ENCODE data around the gene RABGAP1.

Gene RABGAP1

DNA sequence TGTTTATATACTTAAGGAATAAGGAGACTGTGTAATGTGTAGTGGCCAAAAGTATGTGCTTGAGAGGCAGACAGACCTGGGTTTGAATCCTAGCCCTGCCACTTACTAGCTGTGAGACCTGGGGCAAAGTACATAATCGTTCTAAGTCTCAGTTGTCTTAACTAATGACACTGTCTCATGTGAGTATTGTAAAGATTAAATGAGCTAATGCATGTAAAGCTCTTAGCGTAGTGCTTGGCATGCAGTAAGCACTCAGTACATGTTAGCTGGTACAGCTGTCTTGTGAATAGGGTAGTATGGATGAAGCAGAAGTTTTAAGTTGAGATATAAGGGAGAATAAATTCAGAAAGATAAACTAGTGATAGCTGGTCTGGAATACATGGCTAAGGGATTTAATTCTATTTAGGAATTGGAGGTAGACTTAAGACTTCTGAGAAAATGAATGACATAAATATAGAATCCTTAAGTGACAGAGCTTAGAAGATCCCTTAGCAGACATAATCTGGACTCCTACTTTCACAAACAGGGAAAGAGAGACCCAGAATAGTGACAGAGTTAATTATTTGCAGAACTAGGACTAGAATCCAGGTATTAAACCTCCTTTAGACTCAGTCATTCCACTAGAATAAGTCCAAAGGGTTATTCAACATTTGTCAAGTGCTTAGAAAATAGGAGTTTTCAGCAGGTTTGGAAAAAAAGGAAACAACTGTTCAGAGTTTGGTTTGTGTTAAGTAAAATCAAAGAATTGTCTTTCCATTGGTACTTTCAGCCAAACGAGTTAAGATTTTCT lies 105.8 kb downstream of the RABGAP1 start:
- DNase-seq (ENCODE audit: low spot score) = no peak

DNA sequence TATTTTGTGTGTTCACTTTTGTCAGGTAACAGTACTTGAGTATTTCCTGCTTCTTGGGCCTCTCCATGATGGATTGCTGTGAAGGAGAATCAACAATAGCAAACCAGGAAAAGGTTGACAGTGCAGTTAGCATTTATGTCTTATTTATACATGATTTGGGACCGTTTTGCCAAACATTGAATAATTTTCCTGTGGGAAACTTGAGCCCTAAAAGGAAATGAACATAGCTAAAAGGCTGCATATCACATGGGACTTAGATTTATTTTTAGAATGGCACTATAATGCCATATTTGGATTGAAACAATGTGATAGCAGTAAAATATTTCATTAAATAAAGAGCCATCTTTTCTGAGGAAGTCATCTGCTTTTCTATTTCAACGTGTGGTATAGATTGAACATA lies 107.9 kb downstream of the RABGAP1 start:
- DNase-seq (ENCODE audit: low spot score) = no peak

DNA sequence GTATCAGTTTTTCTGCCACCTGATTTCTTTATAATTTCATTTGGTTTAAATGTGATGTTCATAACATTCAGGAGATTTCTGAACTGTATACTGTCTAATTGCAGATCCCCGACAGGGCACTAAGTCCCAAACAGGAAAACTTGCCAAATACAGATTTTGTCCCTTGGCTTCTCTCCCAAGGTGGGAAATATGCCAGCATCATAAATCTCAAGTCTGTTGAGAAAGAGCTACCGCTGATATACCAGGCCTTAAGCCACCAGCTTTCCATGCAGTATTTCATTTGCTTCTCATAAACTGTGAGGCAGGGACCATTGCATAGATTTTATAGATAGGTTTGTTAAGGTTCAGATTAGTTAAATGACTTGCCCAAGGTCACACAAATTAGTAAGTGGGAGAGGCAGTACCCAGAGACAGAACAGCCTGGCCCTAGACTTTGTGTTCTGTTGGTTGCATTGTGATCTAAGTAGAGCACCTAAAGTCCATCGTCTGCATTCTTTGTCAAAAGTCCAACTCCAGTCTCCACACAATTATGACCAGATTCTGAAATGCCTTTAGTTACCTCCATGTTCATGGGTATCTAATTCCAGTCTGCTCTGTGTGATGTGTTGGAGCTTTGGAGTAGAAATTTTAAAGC lies 108.9 kb downstream of the RABGAP1 start:
- peak; percentile 66 for DNase-seq (ENCODE audit: low spot score)

DNA sequence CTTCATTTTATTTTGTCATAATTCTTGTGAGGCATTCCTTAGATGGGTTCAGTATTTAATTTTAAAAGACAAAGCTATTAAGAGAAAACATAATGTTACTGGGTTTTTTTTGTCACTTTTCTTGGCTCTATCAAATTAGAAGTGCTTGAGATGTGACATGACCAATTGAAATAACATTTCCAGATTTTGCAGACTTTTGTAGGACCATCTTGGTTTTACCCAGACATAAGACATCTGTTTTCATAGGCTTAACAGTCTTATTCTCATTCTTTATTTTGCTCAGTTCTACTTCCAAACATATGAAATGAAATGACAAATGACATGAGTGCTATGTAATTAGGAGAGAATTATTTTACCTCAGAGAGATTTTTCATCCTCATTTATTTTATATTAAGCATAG lies 112.2 kb downstream of the RABGAP1 start:
- DNase-seq (ENCODE audit: low spot score) = no peak

DNA sequence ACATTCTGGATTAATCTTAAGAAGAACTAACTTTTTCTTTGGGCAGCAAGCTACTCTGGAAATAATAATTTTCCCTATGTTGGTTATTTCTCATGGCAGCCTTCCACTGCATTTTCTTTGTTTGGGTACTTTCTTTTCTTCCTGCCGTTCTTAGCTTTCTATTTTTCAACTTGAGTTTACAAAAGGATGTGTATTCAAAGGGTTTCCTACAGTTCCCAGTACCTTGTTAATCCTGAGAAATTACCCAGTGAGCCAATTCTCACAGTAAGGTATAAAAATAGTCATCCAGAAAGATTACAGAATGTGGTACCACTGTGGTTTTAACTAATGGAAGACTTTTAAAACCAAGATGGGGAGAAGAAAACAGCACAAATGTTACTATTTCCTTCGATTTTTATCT lies 112.9 kb downstream of the RABGAP1 start:
- no peak for DNase-seq (ENCODE audit: low spot score)

DNA sequence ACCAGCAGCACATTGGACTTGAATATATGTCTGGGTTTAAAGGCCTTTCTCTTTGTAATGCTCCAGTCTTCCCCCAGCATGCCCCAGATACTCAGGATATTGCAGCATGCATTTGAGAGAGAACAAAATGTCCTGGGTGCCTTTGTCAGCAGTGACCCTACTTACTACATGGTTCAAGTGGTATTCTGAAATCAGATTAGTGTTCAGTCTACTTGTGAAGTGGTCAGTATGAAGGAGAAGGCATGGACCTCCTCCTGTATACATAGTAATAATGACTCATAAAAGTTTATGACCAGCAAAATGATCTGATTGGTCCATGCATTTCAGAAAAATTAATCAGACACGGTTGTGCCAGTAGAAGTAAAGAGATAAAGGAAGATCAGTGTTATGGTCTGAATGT lies 118.0 kb downstream of the RABGAP1 start:
- DNase-seq (ENCODE audit: low spot score) = no peak

DNA sequence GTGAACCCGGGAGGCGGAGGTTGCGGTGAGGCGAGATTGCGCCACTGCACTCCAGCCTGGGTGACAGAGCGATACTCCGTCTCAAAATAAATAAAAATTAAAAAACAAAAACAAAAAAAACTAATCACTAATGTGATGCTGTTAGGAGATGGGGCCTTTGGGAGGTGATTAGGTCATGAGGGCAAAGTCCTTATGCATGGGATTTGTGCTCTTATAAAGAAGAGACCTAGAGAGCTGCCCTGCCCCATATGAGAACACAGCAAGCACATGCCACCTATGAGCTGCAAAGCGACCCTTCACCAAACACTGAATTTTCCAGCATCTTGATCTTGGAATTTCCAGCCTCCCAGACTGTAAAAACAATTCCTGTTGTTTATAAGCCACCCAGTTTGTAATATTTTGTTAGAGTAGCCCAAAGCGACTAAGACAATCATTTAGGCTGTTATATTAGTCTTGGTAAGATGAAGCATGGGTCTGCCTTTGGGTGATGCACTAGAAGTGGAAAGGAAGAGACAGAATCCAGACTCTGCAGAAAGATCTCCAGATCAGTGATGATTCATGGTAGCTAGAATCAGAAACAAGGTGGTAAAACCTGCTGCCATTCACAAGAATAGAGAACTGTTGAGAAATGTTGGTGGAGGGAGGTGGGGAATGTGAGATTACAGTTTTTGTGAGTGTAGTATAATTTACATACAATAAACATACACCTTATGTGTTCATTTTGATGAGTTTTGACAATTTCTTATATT lies 118.8 kb downstream of the RABGAP1 start:
- DNase-seq (ENCODE audit: low spot score) = no peak

DNA sequence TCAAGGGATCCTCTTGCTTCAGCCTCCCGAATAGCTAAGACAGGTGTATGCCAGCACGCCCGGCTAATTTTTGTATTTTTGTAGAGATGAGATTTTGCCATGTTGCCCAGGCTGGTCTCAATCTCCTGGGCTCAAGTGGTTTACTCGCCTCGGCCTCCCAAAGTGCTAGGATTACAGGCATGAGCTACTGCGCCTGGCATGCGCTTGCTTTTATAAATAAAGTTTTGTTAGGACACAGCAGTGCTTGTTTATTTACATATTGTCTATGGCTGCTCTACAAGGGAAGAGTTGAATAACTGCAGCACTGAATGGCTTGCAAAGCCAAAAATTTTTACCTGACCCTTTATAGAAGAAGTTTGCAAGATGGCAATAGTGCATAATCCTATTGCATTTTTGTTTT lies 120.4 kb downstream of the RABGAP1 start:
- no peak for DNase-seq (ENCODE audit: low spot score)

DNA sequence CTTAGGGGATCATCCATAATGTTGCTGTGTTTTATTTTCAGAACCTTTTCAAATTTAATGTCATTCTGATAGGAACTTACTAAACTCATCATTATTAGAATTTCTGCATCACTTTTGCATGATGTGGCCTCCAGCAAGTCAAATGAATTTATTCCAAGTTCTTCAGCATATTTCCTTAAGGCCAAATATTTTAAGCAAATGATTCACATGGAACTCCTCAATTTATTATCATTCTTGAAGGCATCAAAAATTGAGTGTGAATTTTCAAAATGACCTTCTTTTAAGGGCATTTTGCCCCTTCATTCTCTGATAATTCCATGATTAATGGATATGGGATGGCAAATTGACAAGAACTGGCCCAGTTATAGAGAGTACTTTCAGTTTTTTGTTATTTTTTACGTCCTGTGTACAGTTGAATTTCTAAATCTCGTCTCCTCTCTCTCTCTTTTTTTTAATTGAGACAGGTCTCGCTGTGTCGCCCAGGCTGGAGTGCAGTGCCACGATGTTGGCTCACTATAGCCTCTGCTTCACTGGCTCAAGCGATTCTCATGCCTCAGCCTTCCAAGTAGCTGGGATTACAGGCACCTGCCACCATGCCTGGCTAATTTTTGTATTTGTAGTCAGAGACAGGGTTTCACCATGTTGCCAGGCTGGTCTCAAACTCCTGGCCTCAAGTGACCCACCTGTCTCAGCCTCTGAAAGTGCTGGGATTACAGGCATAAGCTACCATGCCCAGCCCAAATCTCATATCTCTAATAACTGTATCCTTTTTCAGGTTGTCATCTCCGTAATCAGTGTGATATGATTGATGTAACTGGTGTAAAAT lies 121.7 kb downstream of the RABGAP1 start:
- no peak for DNase-seq (ENCODE audit: low spot score)

DNA sequence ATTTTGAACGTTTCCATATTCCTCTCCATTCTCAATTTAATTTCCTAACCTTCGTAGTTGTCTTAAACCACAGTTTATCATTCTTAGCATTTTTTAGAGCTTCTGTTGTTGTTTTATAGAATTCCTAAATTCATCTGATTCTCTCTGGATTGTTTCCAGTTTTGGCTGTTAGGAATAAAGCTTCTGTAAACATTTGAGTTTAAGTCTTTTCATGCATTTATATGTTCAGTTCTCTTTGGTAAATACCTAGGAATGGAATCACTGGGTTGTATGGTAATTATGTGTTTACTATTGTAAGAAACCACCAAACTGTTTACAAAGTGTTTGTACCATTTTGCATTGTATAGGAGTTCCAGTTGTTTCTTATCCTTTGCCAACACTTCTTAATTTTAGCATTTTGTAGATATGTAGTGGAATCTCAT lies 122.4 kb downstream of the RABGAP1 start:
- no peak for DNase-seq (ENCODE audit: low spot score)

DNA sequence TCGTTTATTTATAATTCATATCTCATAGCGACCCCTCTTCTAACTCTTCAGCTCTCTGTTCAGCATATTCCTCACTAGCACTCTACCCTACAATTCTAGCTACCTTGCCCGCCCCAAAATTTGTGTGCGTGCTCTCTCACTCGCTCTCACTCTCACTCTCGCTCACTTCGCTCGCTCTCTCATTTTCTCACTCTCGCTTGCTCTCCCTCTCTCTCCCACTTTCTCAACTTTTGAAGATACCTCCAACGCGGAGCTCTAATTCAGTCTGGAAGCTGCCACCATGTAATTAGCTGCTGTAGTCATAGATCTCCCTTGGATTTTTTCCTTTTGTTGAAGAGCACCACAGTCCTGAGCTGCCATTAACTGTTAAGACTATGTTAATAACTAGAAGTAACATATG lies 123.1 kb downstream of the RABGAP1 start:
- DNase-seq (ENCODE audit: low spot score) = no peak

DNA sequence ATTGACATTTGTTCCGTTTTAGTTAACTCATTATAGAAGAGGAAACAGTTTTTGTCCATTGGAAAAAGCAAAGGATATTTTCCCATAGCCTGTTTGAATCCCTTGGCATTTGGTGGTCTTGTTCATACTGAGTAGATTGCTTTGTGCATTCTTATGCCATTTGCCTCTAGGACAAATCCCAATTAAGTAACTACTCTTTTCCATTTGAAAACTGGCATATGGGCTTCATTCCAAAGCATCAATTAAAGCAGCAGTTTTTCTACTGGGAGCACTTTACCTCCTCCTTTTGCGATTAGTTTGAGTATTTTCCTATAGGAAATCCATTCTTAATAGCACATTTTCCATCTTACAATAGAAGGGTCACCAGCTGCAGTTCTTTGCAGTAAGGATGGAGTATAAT lies 123.9 kb downstream of the RABGAP1 start:
- DNase-seq (ENCODE audit: low spot score) = no peak

DNA sequence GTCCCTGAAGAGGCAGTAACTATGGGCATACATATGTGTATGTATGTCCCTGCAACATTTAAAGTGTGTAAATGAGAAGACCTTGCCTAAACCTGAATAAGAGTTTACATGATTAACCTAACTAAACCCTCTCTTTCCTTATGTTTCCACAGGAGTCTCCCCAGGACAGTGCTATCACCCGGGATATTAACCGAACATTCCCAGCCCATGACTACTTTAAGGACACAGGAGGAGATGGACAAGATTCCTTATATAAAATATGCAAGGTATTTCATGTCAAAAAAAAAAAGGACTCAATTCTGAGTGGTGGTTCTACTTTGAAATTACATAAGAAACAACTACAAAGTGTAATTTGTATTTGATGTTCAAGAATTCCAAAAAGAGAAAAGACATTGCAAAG lies 124.4 kb downstream of the RABGAP1 start:
- DNase-seq (ENCODE audit: low spot score) = no peak

DNA sequence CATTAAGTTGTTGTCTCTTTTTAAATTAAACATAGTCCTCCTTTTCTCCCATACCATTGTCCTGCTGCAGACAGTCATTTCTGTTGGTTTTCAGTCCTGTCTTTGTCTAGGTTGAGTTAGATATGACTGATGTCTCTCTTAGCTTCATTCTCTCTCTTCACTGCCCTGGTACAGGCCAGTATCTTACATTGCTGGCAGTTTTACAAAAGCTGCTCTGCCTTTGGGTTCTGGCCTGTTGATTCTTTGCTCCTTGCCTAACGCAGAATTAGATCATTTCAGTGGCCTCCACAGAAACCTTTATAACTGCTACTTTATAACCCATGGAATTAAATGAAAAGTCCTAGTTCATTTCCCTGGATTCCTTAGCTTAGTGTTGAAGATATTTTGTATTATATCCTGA lies 126.3 kb downstream of the RABGAP1 start:
- DNase-seq (ENCODE audit: low spot score) = no peak

DNA sequence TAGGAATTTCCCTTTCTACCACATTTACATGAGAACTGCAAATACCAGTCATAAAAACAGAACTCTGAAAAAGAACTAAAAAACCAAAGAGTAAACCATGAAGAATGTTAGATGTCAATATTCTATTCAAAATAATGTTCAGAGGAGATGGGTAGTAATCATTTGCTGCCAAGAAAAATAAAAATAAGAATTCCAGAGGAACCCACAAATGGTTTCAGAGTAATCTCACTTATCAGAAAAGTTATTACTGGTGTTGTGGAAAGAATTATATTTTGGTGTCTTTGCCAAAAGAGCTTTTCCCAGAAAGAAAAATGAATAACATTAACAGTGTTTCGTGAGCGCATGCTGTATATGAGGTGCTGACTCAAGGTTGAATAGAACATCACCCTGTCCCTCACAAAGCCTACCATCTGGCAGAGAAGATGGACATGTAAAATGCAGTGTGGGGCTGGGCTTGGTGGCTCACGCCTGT lies 128.2 kb downstream of the RABGAP1 start:
- no peak for DNase-seq (ENCODE audit: low spot score)

DNA sequence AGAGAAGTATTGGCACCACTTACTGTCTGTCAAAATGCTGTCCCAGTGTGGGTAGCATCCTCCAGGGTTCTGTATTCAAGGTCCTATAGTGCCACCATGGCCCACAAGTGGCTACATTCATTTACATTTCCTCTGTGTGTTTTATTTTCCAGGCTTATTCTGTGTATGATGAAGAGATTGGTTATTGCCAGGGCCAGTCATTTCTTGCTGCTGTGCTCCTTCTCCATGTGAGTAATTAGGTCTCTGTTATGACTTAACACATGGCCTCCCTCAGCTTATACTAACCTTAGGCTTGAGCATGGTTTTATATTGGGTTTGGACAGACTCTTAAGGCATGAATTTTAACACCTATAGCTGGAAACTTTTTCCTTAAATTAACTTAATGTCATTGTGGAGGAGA lies 129.4 kb downstream of the RABGAP1 start:
- no peak for DNase-seq (ENCODE audit: low spot score)

DNA sequence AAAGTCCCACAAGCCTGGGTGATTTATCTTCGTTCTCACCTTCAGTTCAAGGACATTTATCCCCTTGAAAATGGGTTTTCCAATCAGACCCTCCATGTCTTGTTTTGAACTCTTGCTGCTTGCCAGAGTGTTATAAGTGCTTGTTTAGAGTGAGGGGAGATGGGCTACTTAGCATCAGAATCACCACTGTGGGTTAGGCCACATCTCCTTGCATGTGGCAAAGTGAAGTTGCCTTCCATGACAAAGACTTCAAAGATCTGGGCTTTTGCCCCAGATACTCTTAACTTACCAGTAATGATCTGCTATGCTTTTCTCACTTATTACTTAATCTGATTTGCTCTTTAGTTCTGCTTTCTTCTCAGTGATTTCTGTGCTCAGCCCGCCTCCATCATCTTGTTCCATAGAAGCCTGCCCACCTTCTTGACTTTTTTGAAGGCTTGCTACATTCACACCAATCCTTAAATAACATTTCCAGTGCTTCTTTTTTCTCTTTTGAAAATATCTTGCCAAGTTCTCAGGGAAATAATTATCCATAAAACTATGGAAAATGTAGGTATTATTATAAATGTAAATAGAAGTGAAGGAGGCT lies 131.7 kb downstream of the RABGAP1 start:
- no peak for DNase-seq (ENCODE audit: low spot score)

DNA sequence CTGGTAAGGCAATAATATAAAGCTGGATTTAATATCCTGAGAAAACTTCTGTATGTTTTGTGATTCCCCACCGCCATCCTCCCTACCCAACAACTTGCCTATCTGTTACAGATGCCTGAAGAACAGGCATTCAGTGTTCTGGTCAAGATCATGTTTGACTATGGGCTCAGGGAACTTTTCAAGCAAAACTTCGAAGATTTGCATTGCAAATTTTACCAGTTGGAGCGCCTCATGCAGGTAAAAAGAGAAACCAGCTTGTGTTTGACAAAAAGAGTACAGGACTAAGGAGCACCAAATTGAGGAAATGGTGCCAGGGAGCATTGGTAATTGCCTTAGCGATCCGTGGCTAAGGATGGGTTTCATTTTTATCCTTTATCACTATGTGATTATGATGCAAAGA lies 132.6 kb downstream of the RABGAP1 start:
- no peak for DNase-seq (ENCODE audit: low spot score)

DNA sequence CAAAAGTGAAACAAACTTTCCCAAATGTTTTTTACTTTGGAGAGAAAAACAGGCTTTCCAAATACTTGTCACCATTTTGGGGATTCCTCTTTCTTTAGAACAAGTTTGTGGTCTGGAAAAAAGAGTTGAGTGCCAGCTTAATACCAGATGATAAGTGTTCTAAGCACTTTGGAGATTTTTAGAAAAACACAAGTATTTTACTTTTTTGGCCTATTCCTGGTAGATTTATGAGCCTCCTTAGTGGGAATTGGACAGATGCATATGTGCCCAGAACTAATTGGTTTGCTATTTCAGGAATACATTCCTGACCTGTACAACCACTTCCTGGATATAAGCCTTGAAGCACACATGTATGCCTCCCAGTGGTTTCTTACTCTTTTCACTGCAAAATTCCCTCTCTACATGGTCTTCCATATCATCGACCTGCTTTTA lies 133.2 kb downstream of the RABGAP1 start:
- DNase-seq (ENCODE audit: low spot score) = no peak

DNA sequence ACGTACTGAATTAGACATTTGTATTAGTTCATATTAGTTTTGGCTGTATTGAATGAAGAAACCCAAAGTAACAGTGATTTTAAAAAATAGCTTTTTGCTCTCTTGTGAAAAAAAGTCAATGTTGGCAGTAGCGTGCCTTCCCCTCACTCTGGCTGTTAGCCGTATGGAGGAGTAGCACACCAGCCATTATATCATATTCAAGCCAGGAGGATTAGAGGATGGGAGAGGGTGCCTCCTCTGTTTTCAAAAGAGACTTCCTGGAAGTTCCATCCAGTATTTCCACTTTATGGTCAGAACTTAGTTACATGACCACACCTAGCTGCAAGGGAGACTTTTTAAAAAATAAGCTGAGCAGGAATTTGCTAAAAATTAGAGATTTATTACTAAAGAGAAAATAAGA lies 133.8 kb downstream of the RABGAP1 start:
- no peak for DNase-seq (ENCODE audit: low spot score)

DNA sequence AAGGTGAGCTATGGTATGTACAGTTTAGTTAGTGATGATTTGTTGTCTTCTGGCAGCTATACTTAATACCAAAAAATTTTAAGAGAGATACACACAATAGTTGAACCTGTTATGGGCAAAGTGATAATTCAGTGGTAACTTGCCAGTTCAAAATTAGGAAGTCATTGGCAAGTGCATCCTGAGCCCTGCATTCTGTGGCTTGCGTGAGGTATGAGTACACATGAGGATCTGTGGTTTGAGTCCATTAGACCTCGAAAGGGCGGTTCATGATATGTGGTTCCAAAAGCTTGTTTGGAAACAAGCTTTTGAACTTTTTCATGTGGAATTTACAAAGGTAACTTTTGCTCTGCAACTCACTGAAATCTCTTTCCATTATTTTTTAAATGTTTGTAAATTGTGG lies 139.6 kb downstream of the RABGAP1 start:
- no peak for DNase-seq (ENCODE audit: low spot score)

DNA sequence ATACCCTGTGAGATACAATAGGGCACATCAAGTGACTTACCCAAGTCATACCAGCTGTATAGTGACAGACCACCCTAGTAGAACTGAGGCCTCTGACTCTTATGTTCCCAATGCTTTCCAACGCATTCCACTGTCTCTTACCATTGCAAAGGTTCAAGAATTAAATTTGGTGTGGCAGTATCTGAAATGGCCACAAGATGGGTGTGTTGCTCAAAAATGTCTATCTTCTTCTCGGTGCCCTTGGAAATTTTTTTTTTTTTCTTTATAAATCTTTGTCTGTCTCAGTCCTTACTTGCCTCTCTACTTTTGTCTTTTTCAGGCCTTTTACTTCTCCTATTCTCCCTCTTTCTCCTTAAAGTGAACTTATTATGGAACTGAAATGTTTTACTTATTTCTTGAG lies 141.0 kb downstream of the RABGAP1 start:
- DNase-seq (ENCODE audit: low spot score) = peak; percentile 52

Data from D341Med (cell line).